NOMO-1 treated with DMSO at 0.1 percent for 48 hours (cell line): ENCODE data around the gene SH2D4B.
A peak's percentile ranks its signal among the peaks of the same experiment; 100 is the strongest.
"Not testable (repeated sequence)": the region's sequence is repeated elsewhere in the genome, so short reads cannot be mapped to it uniquely, and the experiment has no call there.

Experiments
- DNase-seq: peaks from one replicate; lab custom pipeline; 2025; ENCODE audit not compliant: unreplicated experiment; lab: John Stamatoyannopoulos, UW

SH2D4B gene

GRCh38 chr10:80542053-80542452 lies 4.4 kb downstream of the SH2D4B start:
- DNase-seq: no peak

GRCh38 chr10:80542652-80543318 lies 5.1 kb downstream of the SH2D4B start:
- no peak for DNase-seq

- DNase-seq: not testable (repeated sequence)
Measured at GRCh38 chr10:80543319-80543672, 5.6 kb downstream of the SH2D4B start.

GRCh38 chr10:80544316-80544953 lies 6.7 kb downstream of the SH2D4B start:
- DNase-seq: no peak

GRCh38 chr10:80545258-80545881 lies 7.7 kb downstream of the SH2D4B start:
- no peak for DNase-seq

GRCh38 chr10:80552151-80552646 lies 14.5 kb downstream of the SH2D4B start:
- no peak for DNase-seq

GRCh38 chr10:80553436-80553835 lies 15.7 kb downstream of the SH2D4B start:
- no peak for DNase-seq

- no peak for DNase-seq
Measured at GRCh38 chr10:80554050-80554449, 16.3 kb downstream of the SH2D4B start.

GRCh38 chr10:80555415-80555814 lies 17.7 kb downstream of the SH2D4B start:
- no peak for DNase-seq

- no peak for DNase-seq
Measured at GRCh38 chr10:80561950-80562349, 24.2 kb downstream of the SH2D4B start.

GRCh38 chr10:80567292-80567691 lies 29.6 kb downstream of the SH2D4B start:
- no peak for DNase-seq

GRCh38 chr10:80569131-80569895 lies 31.6 kb downstream of the SH2D4B start:
- DNase-seq: no peak

GRCh38 chr10:80571352-80571751 lies 33.6 kb downstream of the SH2D4B start:
- DNase-seq: no peak

GRCh38 chr10:80579181-80579763 lies 41.6 kb downstream of the SH2D4B start:
- DNase-seq: no peak

- DNase-seq: peak; percentile 30
Measured at GRCh38 chr10:80579849-80580637, 42.3 kb downstream of the SH2D4B start.

GRCh38 chr10:80580638-80581468 lies 43.2 kb downstream of the SH2D4B start:
- peak; percentile 52 for DNase-seq

- DNase-seq: no peak
Measured at GRCh38 chr10:80581469-80581835, 43.8 kb downstream of the SH2D4B start.

- DNase-seq: no peak
Measured at GRCh38 chr10:80582286-80582960, 44.7 kb downstream of the SH2D4B start.

- no peak for DNase-seq
Measured at GRCh38 chr10:80583685-80584084, 46.0 kb downstream of the SH2D4B start.
